Mammary epithelial cell (primary cell): Measurements from ENCODE around the gene GPN1.
"Not testable (repeated sequence)": the region's sequence is repeated elsewhere in the genome, so short reads cannot be mapped to it uniquely, and the experiment has no call there.

Experiments used
- EZH2 ChIP-seq: IDR thresholded peaks from 2 replicates; pipeline ENCODE4 v1.6.1; 2012; ENCODE audit warnings: low read length, inconsistent platforms, borderline replicate concordance
- TF ChIP-seq, protein P1 (sequence below), 2 donors: IDR thresholded peaks in 1 of 2; conservative IDR thresholded peaks in 1 of 2; 2 replicates each; pipeline ENCODE4 v1.5.1; 2011 to 2012; ENCODE audit warnings: inconsistent platforms in 2 of 2, low read length in 2 of 2, mild to moderate bottlenecking in 2 of 2, control low read depth in 1 of 2, low read depth in 1 of 2; ENCODE audit not compliant: insufficient read depth in 1 of 2; ENCODE audit errors: extremely low read depth in 1 of 2

DNA sequence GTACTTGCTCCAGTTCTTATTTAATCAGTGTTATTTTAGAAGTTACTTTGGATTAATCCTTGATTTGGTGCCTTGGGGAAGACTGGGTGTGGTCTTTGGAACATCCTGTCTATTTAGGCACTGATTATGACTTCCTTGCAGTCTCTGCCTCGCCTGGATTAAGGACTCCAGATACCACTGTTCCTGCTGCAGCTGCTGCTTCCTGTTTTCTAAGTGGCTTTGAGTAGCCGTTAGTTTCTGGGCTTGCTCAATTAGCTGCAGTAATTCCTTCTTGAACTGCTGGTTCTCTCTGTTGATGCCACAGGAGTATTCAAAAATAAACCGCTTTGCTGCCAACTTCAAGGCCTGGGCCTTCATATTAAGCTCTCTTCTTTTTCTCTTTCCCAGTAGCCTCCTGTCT lies 1.9 kb upstream of the GPN1 start:
- TF ChIP-seq, protein P1, sequence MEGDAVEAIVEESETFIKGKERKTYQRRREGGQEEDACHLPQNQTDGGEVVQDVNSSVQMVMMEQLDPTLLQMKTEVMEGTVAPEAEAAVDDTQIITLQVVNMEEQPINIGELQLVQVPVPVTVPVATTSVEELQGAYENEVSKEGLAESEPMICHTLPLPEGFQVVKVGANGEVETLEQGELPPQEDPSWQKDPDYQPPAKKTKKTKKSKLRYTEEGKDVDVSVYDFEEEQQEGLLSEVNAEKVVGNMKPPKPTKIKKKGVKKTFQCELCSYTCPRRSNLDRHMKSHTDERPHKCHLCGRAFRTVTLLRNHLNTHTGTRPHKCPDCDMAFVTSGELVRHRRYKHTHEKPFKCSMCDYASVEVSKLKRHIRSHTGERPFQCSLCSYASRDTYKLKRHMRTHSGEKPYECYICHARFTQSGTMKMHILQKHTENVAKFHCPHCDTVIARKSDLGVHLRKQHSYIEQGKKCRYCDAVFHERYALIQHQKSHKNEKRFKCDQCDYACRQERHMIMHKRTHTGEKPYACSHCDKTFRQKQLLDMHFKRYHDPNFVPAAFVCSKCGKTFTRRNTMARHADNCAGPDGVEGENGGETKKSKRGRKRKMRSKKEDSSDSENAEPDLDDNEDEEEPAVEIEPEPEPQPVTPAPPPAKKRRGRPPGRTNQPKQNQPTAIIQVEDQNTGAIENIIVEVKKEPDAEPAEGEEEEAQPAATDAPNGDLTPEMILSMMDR (conservative IDR thresholded peaks at IDR 0.05 in 1 of 2, IDR thresholded peaks at IDR 0.05 in 1 of 2; ENCODE audit: extremely low read depth in 1 of 2, insufficient read depth in 1 of 2, low read depth in 1 of 2, low read length in 2 of 2): not testable (repeated sequence)
- not testable (repeated sequence) for TF ChIP-seq EZH2
